Thymus (tissue), 11 donors: ENCODE data around the gene HAUS8. TPM values are rescaled to one million over a fixed set of nuclear protein-coding genes. Genes with fewer than 3 reads are reported as not detected.
"Not testable (repeated sequence)": the region's sequence is repeated elsewhere in the genome, so short reads cannot be mapped to it uniquely, and the experiment has no call there.

Experiments
- DNase-seq, 9 donors: peaks; one replicate each; pipeline ENCODE4 v3.0.0-alpha.2; 2013; ENCODE audit warnings: low spot score in 9 of 9, low read depth in 6 of 9, missing footprints in 1 of 9
- H3K27ac ChIP-seq, 2 donors: one replicate each; pipeline ENCODE4 v1.5.1; 2013; ENCODE audit warnings: control low read depth in 1 of 2, low read depth in 1 of 2, low read length in 1 of 2, mild to moderate bottlenecking in 1 of 2, moderate library complexity in 1 of 2
- H3K27me3 ChIP-seq, 2 donors: one replicate each; pipeline ENCODE4 v1.5.1; 2013; ENCODE audit warnings: low read length in 1 of 2; ENCODE audit not compliant: control insufficient read depth in 2 of 2, insufficient read depth in 1 of 2
- H3K36me3 ChIP-seq, 2 donors: one replicate each; pipeline ENCODE4 v1.5.1; 2013; ENCODE audit warnings: low read length in 1 of 2, mild to moderate bottlenecking in 1 of 2, moderate library complexity in 1 of 2; ENCODE audit not compliant: control insufficient read depth in 2 of 2, insufficient read depth in 2 of 2
- H3K4me1 ChIP-seq, 2 donors: one replicate each; pipeline ENCODE4 v1.5.1; 2013; ENCODE audit warnings: low read length in 2 of 2; ENCODE audit not compliant: control insufficient read depth in 2 of 2, insufficient read depth in 2 of 2
- H3K4me3 ChIP-seq, 2 donors: one replicate each; pipeline ENCODE4 v1.5.1; 2013; ENCODE audit warnings: low read length in 2 of 2, control low read depth in 1 of 2, mild to moderate bottlenecking in 1 of 2
- H3K9me3 ChIP-seq, 2 donors: one replicate each; pipeline ENCODE4 v1.5.1; 2013; ENCODE audit warnings: low read length in 1 of 2, mild to moderate bottlenecking in 1 of 2; ENCODE audit not compliant: control insufficient read depth in 2 of 2, insufficient read depth in 1 of 2
- WGBS: extraction: QIAGEN DNeasy Blood & Tissue Kit; methylation state at CpG from one replicate; pipeline ENCODE4 v1.1.7; 2013; 5-methylcytosine and 5-hydroxymethylcytosine counted together
- polyA plus RNA-seq: library from polyadenylated mRNA; stranded (reverse); fragments of 200-250 nt; gene quantifications from one replicate; pipeline ENCODE4 v1.2.3, GENCODE V29; 2013
- total RNA-seq: library from RNA; stranded (reverse); fragments of 120-200 nt; gene quantifications from one replicate; pipeline ENCODE4 v1.2.4, GENCODE V29; 2013
- donor health status: healthy.

HAUS8 gene
- total and polyA plus RNA-seq, 2 donors, result 12.8 to 19.5 TPM

DNA sequence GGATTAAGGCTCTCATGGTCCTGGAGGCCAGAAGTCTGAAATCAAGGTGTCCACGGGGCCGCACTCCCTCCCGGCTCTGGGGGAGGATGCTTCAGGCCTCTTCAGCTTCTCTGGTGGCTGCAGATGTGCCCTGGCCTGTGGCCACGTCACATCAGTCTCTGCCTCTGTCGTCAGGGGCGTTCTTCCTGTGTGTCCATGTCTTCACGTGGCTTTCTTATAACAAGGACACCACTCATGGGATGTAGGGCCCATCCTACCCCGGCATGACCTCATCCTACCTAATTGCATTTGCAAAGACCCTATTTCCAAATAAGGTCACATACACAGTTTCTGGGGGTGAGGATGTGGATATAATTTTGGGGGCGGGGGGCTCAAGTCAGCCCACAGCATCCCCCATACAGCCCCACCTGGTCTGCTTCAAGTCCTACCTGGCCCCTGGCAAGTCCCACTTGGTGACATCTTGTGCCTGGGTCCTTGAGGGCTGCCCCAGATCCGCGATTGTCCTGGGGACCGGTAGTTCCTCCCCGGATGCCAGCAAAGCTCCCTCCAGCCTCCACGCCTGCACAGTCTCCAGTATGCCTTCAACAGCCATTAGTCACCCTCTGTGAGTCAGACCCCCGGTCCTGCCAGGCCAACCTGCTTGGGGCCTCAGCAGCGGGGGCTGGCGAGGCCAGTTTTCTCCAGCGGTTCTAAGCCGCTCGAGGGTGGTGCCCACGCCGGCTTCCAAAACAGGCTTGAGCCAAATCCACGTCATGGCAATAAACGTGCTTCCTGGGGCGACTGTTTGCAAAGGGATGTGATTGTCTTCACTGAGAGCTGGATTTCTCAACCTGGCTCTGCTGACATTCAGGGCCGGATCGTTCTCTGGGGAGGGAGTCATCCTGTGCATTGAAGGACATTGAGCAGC, 32.5 kb upstream of the HAUS8 start:
- H3K4me1 ChIP-seq, result peaks cover 0 to 7% of the 10 kb centered on the region in 2 donors

DNA sequence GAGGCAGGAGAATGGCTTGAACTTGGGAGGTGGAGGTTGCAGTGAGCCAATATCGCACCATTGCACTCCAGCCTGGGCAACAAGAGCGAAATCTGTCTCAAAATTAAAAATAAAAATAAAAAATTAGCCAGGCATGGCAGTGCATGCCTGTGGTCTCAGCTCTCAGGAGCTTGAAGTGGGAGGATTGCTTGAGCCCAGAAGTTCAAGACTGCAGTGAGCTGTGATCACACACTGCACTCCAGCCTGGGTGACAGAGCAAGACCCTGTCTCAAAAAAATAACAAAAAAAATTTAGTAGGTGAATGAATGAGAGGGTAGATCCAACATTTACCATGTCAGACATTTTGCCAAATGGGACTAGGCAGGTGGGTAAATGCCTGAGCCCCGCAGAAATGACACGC, 31.7 kb upstream of the HAUS8 start:
- WGBS, result 96% methylated on average over 4 of the region's 4 CpGs
- not testable (repeated sequence) for H3K4me1 ChIP-seq, H3K4me3 ChIP-seq, H3K27ac ChIP-seq, H3K27me3 ChIP-seq, DNase-seq
- Histone ChIP-seq H3K36me3 (peaks cover 55 to 72% of the 10 kb centered on the region in 2 donors), H3K9me3 (peaks cover 2 to 15% of the 10 kb centered on the region in 2 donors)

More for the DNA sequence above, 32.5 kb upstream of the HAUS8 start:
- Histone ChIP-seq H3K27me3 (no peaks in the 10 kb centered on the region), H3K9me3 (peaks cover 0 to 7% of the 10 kb centered on the region in 2 donors), H3K4me3 (no peak overlapping the region), H3K36me3 (peaks cover 49 to 73% of the 10 kb centered on the region in 2 donors), H3K27ac (peak overlapping the region in 1 of 2 donors; percentile 60)
- no peak for DNase-seq
- WGBS, result 93% methylated on average over 27 of the region's 27 CpGs

- Histone ChIP-seq H3K27me3 (no peaks in the 10 kb centered on the region), H3K9me3 (peaks cover 3 to 22% of the 10 kb centered on the region in 2 donors), H3K4me1 (peaks cover 0 to 6% of the 10 kb centered on the region in 2 donors), H3K27ac (no peak overlapping the region), H3K36me3 (peaks cover 52 to 72% of the 10 kb centered on the region in 2 donors), H3K4me3 (no peak overlapping the region)
- 97% methylated on average over 3 of the region's 3 CpGs for WGBS
- no peak for DNase-seq
Measured at GRCh38 chr19:17105556-17105955, 30.3 kb upstream of the HAUS8 start.

DNA sequence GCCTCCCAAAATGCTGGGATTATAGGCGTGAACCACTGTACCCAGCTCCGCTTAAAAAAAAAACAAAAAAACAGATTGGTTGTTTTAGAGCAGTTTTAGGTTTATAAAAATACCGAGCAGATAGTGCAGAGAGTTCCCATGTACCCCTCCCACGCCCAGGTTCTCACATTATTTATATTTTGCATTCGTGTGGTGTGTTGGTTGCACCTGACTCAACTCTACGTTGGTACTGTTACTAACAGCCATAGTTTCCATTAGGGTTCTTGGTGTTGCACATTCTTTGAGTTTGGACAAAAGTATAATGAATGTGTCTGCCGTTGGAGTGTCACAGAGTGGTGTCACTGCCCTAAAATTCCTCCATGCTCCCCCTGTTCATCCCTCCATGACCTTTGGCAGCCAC, 29.4 kb upstream of the HAUS8 start:
- 97% methylated on average over 7 of the region's 7 CpGs for WGBS
- H3K9me3 ChIP-seq, result peaks cover 3 to 22% of the 10 kb centered on the region in 2 donors
- no peak overlapping the region for H3K27ac ChIP-seq
- H3K36me3 ChIP-seq, result peaks cover 45 to 65% of the 10 kb centered on the region in 2 donors
- H3K4me1 ChIP-seq, result no peaks in the 10 kb centered on the region
- H3K4me3 ChIP-seq, result no peak overlapping the region
- H3K27me3 ChIP-seq, result no peaks in the 10 kb centered on the region
- DNase-seq, result no peak

DNA sequence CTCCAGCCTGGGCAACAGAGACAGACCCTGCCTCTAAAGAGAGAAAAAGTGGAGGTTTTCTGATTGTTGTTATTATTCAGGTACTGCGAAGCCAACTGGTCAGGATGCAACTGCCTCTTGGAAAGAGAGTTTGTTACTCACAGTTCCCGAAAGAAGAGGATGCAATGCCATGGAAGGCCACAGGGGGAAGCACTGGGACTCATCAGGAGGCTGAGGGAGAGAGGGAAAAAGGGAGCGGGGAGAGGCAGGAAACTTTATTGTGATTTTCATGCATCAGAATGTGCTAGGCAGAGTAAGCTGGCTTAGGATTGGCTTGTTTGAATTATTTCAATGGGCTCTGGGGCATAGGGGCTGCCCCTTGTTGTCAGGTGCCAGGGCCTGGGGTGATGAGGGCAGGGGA, 27.9 kb upstream of the HAUS8 start:
- no peaks in the 10 kb centered on the region for H3K4me1 ChIP-seq
- 83% methylated on average over 3 of the region's 3 CpGs for WGBS

GRCh38 chr19:17101686-17102628, 26.7 kb upstream of the HAUS8 start:
- no peaks in the 10 kb centered on the region for H3K27me3 ChIP-seq
- no peak overlapping the region for H3K27ac ChIP-seq
- no peak for DNase-seq
- WGBS, result 97% methylated on average over 59 of the region's 59 CpGs
- H3K4me1 ChIP-seq, result no peaks in the 10 kb centered on the region
- H3K9me3 ChIP-seq, result peaks cover 3 to 22% of the 10 kb centered on the region in 2 donors
- H3K4me3 ChIP-seq, result no peak overlapping the region
- H3K36me3 ChIP-seq, result peaks cover 40 to 56% of the 10 kb centered on the region in 2 donors

More for the DNA sequence above, 27.9 kb upstream of the HAUS8 start:
- Histone ChIP-seq H3K36me3 (peaks cover 45 to 67% of the 10 kb centered on the region in 2 donors), H3K9me3 (peaks cover 3 to 22% of the 10 kb centered on the region in 2 donors), H3K27ac (no peak overlapping the region), H3K27me3 (no peaks in the 10 kb centered on the region), H3K4me3 (no peak overlapping the region)
- DNase-seq, result no peak

DNA sequence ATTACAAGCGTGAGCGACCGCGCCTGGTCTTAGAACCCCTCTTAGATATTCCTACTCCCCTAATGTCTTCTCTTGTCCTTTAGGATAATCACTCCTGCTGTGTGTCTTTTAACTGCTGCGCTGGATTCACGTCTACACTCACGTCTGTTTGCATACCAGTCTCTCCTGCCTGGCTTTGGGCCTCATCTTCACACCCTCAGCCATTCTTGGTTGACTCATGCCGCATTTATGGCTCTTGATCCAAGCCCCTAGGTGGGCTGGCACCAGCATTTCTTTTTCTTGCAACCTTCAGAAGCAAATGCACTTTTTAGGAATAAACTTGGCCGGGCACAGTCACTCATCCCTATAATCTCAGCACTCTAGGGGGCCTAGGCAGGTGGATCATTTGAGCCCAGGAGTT, 23.1 kb upstream of the HAUS8 start:
- Histone ChIP-seq H3K36me3 (peaks cover 19 to 40% of the 10 kb centered on the region in 2 donors), H3K4me1 (no peaks in the 10 kb centered on the region), H3K4me3 (no peak overlapping the region), H3K27ac (no peak overlapping the region), H3K9me3 (peaks cover 3 to 20% of the 10 kb centered on the region in 2 donors), H3K27me3 (no peaks in the 10 kb centered on the region)
- WGBS, result 98% methylated on average over 9 of the region's 9 CpGs
- no peak for DNase-seq

- peaks cover 13 to 33% of the 10 kb centered on the region in 2 donors for H3K36me3 ChIP-seq
- H3K4me1 ChIP-seq, result no peaks in the 10 kb centered on the region
- WGBS, result 89% methylated on average over 8 of the region's 8 CpGs
- H3K27me3 ChIP-seq, result no peaks in the 10 kb centered on the region
- no peak overlapping the region for H3K27ac ChIP-seq
- DNase-seq, result no peak
- peaks cover 3 to 13% of the 10 kb centered on the region in 2 donors for H3K9me3 ChIP-seq
- no peak overlapping the region for H3K4me3 ChIP-seq
Measured at GRCh38 chr19:17097593-17098126, 22.4 kb upstream of the HAUS8 start.
